ENCODE measurements around the gene EVI5L. TPM values are rescaled to one million over a fixed set of nuclear protein-coding genes. Genes with fewer than 3 reads are reported as not detected.

Gene EVI5L
- total and polyA plus RNA-seq, 4 donors, result 1.4 to 5.0 (median 4.4) TPM

DNA sequence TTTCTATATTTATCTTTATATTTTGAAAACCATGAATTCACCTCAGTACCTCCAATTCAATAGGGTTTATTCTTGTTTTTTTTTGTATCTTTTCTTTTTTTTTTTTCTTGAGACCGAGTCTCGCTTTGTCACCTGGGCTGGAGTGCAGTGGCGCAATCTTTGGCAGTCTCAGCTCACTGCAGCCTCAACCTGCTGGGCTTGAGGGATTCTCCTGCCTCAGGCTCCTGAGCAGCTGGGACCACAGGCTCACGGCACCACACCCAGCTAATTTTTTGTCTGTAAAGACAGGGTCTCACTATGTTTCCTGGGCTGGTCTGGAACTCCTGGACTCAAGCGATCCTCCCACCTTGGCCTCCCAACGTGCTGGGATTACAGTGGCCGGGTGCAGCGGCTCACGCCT is 23.1 kb upstream of the EVI5L start:
- Histone ChIP-seq H3K9ac (ENCODE audit: low read depth in 1 of 2, low read length in 2 of 2) (no peak overlapping the region), H3K9me3 (ENCODE audit: control insufficient read depth in 4 of 4, low read length in 3 of 4) (peaks cover 0 to 4% (median 1%) of the 10 kb centered on the region in 4 donors), H3K4me1 (ENCODE audit: control insufficient read depth in 4 of 4, insufficient read depth in 4 of 4, low read length in 3 of 4) (no peaks in the 10 kb centered on the region), H3K27me3 (ENCODE audit: control insufficient read depth in 4 of 4, insufficient read depth in 4 of 4, low read length in 3 of 4) (no peaks in the 10 kb centered on the region), H3K4me3 (ENCODE audit: low read depth in 1 of 3, low read length in 3 of 3) (no peak overlapping the region), H3K27ac (ENCODE audit: low read depth in 1 of 2, low read length in 2 of 2) (no peak overlapping the region), H3K36me3 (ENCODE audit: control insufficient read depth in 4 of 4, insufficient read depth in 3 of 4, low read depth in 1 of 4, low read length in 3 of 4) (no peaks in the 10 kb centered on the region)
- 81% methylated on average over 9 of the region's 9 CpGs for WGBS
- TF ChIP-seq HNF4G (IDR thresholded peaks at IDR 0.05), result no peak
- TF ChIP-seq SP1 (IDR thresholded peaks at IDR 0.05), result no peak
- TF ChIP-seq JUND (IDR thresholded peaks at IDR 0.05), result no peak
- TF ChIP-seq EGR1 (IDR thresholded peaks at IDR 0.05; ENCODE audit: low read depth in 2 of 2), result no peak
- TF ChIP-seq, protein P1, sequence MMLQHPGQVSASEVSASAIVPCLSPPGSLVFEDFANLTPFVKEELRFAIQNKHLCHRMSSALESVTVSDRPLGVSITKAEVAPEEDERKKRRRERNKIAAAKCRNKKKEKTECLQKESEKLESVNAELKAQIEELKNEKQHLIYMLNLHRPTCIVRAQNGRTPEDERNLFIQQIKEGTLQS (IDR thresholded peaks at IDR 0.05), result no peak
- TF ChIP-seq, protein P2, sequence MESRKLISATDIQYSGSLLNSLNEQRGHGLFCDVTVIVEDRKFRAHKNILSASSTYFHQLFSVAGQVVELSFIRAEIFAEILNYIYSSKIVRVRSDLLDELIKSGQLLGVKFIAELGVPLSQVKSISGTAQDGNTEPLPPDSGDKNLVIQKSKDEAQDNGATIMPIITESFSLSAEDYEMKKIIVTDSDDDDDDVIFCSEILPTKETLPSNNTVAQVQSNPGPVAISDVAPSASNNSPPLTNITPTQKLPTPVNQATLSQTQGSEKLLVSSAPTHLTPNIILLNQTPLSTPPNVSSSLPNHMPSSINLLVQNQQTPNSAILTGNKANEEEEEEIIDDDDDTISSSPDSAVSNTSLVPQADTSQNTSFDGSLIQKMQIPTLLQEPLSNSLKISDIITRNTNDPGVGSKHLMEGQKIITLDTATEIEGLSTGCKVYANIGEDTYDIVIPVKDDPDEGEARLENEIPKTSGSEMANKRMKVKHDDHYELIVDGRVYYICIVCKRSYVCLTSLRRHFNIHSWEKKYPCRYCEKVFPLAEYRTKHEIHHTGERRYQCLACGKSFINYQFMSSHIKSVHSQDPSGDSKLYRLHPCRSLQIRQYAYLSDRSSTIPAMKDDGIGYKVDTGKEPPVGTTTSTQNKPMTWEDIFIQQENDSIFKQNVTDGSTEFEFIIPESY (IDR thresholded peaks at IDR 0.05), result no peak
- no peak for TF ChIP-seq HNF4A (conservative IDR thresholded peaks at IDR 0.05)
- no peak for TF ChIP-seq RXRA (IDR thresholded peaks at IDR 0.05)
- no peak for TF ChIP-seq TAF1 (conservative IDR thresholded peaks at IDR 0.05)
- TF ChIP-seq, protein P3, sequence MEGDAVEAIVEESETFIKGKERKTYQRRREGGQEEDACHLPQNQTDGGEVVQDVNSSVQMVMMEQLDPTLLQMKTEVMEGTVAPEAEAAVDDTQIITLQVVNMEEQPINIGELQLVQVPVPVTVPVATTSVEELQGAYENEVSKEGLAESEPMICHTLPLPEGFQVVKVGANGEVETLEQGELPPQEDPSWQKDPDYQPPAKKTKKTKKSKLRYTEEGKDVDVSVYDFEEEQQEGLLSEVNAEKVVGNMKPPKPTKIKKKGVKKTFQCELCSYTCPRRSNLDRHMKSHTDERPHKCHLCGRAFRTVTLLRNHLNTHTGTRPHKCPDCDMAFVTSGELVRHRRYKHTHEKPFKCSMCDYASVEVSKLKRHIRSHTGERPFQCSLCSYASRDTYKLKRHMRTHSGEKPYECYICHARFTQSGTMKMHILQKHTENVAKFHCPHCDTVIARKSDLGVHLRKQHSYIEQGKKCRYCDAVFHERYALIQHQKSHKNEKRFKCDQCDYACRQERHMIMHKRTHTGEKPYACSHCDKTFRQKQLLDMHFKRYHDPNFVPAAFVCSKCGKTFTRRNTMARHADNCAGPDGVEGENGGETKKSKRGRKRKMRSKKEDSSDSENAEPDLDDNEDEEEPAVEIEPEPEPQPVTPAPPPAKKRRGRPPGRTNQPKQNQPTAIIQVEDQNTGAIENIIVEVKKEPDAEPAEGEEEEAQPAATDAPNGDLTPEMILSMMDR (IDR thresholded peaks at IDR 0.05; ENCODE audit: low read depth, low read length, missing input control), result no peak
- no peak for TF ChIP-seq FOXA2 (IDR thresholded peaks at IDR 0.05)
- DNase-seq (ENCODE audit: low spot score), result no peak

DNA sequence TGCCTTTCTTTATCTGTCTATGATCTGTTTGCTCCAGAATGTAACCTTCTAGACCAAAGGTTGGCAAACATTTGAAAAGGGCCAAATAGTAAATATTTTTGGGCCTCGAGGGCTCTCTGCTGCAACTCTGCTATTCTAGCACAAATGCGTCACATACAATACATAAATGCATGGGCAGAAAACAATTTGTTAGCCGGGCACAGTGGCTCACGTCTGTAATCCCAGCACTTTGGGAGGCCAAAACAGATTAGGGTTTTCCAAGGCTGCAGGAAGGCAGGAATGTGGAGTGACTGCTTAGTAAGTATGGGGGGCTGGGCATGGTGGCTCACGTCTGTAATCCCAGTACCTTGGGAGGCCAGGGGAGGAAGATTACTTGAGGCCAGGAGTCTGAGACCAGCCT is 21.9 kb upstream of the EVI5L start:
- Histone ChIP-seq H3K9me3 (ENCODE audit: control insufficient read depth in 4 of 4, low read length in 3 of 4) (peaks cover 0 to 4% (median 2%) of the 10 kb centered on the region in 4 donors), H3K27me3 (ENCODE audit: control insufficient read depth in 4 of 4, insufficient read depth in 4 of 4, low read length in 3 of 4) (no peaks in the 10 kb centered on the region), H3K27ac (ENCODE audit: low read depth in 1 of 2, low read length in 2 of 2) (no peak overlapping the region), H3K4me1 (ENCODE audit: control insufficient read depth in 4 of 4, insufficient read depth in 4 of 4, low read length in 3 of 4) (no peaks in the 10 kb centered on the region), H3K9ac (ENCODE audit: low read depth in 1 of 2, low read length in 2 of 2) (no peak overlapping the region), H3K4me3 (ENCODE audit: low read depth in 1 of 3, low read length in 3 of 3) (no peak overlapping the region), H3K36me3 (ENCODE audit: control insufficient read depth in 4 of 4, insufficient read depth in 3 of 4, low read depth in 1 of 4, low read length in 3 of 4) (no peaks in the 10 kb centered on the region)
- WGBS, result 72% methylated on average over 5 of the region's 5 CpGs
- TF ChIP-seq RXRA (IDR thresholded peaks at IDR 0.05) (no peak), FOXA1 (IDR thresholded peaks at IDR 0.05) (no peak), FOXA2 (IDR thresholded peaks at IDR 0.05) (no peak), TAF1 (conservative IDR thresholded peaks at IDR 0.05) (no peak), RAD21 (IDR thresholded peaks at IDR 0.05) (no peak), SP1 (IDR thresholded peaks at IDR 0.05) (no peak), HNF4A (conservative IDR thresholded peaks at IDR 0.05) (no peak), EGR1 (IDR thresholded peaks at IDR 0.05; ENCODE audit: low read depth in 2 of 2) (no peak), JUND (IDR thresholded peaks at IDR 0.05) (no peak)
- TF ChIP-seq, protein P3 (IDR thresholded peaks at IDR 0.05; ENCODE audit: low read depth, low read length, missing input control), result no peak
- TF ChIP-seq, protein P4, sequence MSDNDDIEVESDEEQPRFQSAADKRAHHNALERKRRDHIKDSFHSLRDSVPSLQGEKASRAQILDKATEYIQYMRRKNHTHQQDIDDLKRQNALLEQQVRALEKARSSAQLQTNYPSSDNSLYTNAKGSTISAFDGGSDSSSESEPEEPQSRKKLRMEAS (IDR thresholded peaks at IDR 0.05), result no peak
- no peak for DNase-seq (ENCODE audit: low spot score)
